Esophagus muscularis mucosa (tissue), 4 donors: Measurements from ENCODE around the gene SWT1.

Experiments
- CTCF ChIP-seq, 3 experiments: fragments of 200-600 bp in 2 of 3; fragments of 450-650 bp in 1 of 3; sonication (generic) in 2 of 3; IDR thresholded peaks; one replicate each; pipeline ENCODE4 v1.5.1; 2017 to 2019; ENCODE audit warnings: antibody characterized with exemption in 3 of 3, mild to moderate bottlenecking in 2 of 3, moderate library complexity in 1 of 3
- EP300 ChIP-seq: sonication (generic); formaldehyde crosslinking; IDR thresholded peaks from one replicate; pipeline ENCODE4 v1.6.1; 2017; ENCODE audit warnings: antibody characterized with exemption
- POLR2A ChIP-seq: fragments of 450-650 bp; IDR thresholded peaks from one replicate; pipeline ENCODE4 v1.6.1; 2017; ENCODE audit warnings: antibody characterized with exemption, moderate library complexity, mild to moderate bottlenecking, low read depth
- POLR2AphosphoS5 ChIP-seq, 2 donors: sonication (generic); formaldehyde crosslinking; IDR thresholded peaks; one replicate each; pipeline ENCODE4 v1.6.1; 2017; ENCODE audit warnings: antibody characterized with exemption in 2 of 2

DNA sequence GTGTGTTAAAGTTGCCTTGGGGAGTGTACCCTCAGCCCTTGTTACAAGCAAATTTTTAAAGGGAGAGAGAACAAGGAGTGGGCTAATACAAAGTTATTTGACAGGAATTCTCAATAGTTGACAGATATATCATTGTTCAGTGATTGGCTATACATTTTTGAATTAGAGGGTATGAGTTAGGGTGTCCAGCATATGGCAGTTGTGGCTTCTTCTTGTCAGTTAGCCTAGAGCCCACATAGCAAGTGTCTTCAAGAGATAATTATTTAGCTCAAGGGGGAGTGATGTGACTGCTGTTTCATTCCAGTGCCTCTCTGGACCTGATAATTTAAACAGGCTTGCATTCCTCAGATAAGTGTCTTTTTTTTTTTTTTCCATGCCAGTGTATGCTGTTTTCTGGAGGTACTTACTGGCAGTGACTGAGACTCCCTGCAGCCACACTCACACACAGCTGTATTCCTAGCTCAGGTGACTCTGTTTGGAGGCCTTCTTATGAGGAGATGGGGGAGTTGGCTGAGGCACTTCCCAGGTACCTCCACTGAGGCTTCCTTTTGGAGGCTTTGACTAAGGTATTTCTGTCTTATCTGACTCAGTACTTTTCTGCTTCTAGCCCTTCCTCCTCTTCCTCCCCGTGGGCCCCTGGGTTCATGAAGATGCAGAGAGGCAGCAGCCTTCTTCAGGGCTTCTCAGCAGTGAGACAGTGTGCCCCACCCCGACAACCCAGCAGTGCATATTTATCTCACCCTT is 127.7 kb downstream of the SWT1 start:
- no peak for TF ChIP-seq EP300
- no peak for TF ChIP-seq CTCF (IDR thresholded peaks at IDR 0.05)
- TF ChIP-seq POLR2A: no peak
- TF ChIP-seq POLR2AphosphoS5 (IDR thresholded peaks at IDR 0.05): no peak
